Forelimb muscle (tissue), 1 donor: ENCODE data around the gene RAB8B. TPM values are rescaled to one million over a fixed set of nuclear protein-coding genes. Genes with fewer than 3 reads are reported as not detected.

Source experiments
- DNase-seq: peaks from one replicate; pipeline ENCODE4 v3.0.0-alpha.2; 2013; ENCODE audit warnings: low read depth
- polyA plus RNA-seq: library from polyadenylated mRNA; unstranded; fragments of 120-200 nt; gene quantifications from one replicate; pipeline ENCODE4 v1.2.1, GENCODE V29; 2013; ENCODE audit not compliant: insufficient read length

The RAB8B gene
- polyA plus RNA-seq, 1 donor, result 16.8 TPM

- no peak for DNase-seq
Measured at GRCh38 chr15:63274427-63274826, 85.0 kb downstream of the RAB8B start.

- no peak for DNase-seq
Measured at GRCh38 chr15:63276342-63277037, 87.1 kb downstream of the RAB8B start.

DNA sequence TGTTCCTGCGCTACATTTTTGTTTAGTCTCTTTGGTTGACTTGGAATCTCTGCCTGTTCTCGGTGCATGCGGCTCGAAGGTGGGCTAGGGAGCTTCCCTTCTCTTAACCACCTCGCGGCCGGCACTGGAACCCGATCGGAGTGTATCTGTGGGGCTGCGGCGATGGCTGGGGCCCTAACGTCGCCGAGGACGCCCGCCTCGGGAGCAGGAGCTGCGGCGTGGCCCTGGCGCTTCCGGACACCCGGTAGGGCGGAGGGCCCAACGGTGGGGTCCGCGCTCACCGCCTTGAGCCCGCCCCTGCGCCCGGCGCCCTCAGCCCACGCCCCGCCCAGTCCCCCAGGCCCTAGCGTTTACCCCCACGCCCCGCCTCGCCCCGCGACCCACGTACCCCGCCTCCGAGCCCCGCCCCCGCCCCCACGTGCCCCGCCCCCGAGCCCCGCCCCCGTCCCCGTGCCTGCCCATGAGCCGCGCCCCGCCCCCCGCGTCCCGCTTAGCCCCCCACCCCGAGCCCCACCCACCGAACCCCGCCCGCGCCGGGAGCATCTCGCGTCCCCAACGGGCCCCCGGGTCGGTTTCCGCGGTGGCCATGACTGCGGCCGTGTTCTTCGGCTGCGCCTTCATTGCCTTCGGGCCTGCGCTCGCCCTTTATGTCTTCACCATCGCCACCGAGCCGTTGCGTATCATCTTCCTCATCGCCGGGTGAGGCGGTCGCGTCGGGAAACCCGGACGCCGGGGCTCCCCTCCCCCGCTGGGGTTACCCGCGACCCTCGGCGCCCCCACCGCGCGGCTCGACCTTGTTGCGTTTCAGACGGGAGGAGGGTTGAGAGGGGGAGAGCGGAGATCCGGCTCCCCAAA lies 87.9 kb downstream of the RAB8B start, which contains the start of gene APH1B:
APH1B (plus strand) TSS at position 568 of the 855 bp plus-strand sequence; CDS start at position 587, 19 bp downstream.
- DNase-seq, result no peak

GRCh38 chr15:63277893-63278456 lies 88.6 kb downstream of the RAB8B start:
- DNase-seq, result no peak

DNA sequence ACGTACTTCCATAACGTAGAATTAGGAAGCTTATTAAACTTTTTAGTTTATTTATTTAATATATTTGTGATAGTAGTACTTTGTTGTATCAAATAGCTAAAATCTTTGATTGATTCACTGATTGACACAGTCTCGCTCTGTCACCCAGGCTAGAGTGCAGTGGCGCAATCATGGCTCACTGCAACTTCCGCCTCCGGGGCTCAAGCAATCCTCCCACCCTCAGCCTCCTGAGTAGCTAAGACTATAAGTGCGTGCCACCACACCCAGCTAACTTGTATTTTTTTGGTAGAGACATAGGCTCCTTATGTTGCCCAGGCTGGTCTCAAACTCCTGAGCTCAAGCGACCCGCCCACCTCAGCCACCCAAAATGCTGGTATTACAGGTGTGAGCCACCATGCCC lies 93.7 kb downstream of the RAB8B start:
- no peak for DNase-seq

DNA sequence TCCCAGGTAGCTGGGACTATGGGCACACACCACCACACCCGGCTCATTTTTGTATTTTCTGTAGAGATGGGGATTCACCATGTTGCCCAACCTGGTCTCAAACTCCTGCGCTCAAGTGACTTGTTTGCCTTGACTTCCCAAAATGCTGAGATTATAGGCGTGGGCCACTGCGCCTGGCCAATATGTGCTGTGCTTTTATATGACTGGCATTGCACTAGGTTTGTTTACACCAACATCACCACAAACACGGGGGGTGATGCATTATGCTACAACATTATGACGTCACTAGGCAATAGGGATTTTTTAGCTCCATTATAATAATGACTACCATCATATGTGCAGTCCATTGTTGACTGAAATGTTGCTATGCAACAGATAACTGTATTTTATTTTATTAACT lies 94.9 kb downstream of the RAB8B start:
- DNase-seq, result no peak

DNA sequence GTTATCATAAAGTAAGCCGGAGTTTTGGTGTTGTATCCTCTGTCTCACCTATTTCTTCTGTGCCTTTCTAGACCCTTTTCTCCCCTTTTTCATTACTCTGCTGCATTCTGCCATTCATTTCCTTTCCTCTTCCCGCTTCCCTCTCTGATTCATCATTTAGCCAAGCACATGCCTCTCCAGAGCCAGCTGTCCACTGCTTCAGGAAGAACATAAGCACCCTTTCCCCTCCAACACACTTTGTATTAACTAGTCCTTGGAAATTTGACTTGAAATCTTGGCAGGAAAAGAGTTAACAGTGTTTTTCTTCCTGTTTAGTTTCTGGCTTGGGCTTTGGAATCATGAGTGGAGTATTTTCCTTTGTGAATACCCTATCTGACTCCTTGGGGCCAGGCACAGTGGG lies 97.7 kb downstream of the RAB8B start:
- DNase-seq, result no peak

DNA sequence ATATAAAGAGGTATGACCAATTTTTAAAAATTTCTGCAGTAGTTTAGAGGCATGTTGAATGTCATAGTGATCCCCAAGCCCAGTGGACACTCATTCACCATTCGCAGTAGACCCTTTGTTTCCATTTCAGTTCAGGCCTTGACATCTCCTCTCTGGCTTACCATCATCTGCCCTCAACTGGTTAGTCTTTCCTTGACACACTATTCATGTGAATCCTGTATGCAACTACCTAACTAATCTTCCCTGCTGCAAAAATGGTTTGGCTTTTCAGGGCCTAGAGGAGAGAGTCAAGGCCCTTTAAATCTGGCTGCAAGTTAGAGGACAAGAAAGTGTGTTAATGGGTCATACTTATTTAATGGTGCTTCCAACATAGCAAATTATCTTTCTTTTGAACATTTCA lies 98.9 kb downstream of the RAB8B start:
- no peak for DNase-seq

DNA sequence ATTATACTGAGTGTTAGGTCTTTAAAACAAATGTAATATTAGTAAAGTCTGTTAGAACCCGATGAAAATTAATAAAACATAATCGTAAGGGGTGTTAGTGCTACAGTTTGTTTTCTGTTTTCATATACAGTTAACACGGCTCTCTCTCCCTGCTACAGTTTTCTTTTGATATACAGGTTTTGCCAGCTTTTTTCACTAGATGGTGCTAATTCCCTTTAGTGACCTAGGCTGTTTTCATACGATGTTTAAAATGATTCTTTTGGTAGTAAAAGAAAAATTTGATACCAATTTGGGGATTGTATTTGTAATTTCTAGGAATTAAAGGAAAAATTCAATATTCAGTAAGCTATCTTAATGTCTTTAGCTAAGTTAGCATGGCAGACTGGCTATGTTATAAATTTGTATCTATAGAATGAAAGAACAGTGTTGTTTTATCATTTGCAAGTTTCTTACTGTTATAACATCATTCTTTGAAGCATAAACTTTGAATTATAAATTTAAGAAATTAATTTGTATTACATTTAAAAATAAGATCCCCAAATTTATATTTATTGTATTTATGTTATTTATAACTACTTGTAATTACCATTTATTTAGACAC lies 99.5 kb downstream of the RAB8B start:
- DNase-seq, result no peak

GRCh38 chr15:63291507-63291906 lies 102.1 kb downstream of the RAB8B start:
- DNase-seq, result no peak

- no peak for DNase-seq
Measured at GRCh38 chr15:63292241-63292640, 102.8 kb downstream of the RAB8B start.

DNA sequence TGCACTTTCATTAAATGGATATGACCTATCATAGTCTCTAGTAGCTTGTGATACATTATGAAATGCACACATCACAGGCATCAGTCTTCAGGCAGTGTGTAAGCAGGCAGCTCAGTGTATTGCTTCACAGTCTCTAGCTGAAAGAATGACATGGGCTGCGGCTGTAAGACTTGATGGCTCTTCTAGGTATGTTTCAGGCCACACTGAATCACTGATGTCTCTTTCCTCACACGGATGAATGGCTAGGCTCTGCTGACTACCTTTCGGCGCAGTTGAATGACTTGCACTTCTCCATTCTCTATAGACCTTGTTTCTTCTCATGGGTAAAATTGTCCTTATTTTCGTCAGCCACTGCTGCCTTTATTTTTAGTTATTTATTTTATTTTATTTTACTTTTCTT lies 103.4 kb downstream of the RAB8B start:
- DNase-seq, result no peak

- DNase-seq, result no peak
Measured at GRCh38 chr15:63294359-63294758, 105.0 kb downstream of the RAB8B start.

DNA sequence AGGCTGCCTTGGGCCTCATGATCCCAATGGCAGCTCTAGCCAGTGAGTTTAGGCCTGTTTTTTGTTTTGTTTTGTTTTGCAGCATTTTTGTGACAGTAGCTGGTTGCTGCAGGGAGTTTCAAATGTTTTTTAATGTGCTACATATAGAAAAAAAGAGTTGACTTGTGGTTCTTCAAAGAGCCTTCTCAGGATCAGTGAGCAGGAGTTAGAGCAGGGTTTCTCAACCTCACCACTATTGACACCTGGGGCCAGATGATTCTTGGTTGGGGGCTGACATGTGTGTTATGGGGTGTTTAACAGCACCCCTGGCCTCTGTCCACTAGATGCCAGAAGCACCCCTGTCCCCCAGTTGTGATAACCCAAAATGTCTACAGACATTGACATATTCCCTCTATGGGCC lies 105.9 kb downstream of the RAB8B start:
- no peak for DNase-seq

DNA sequence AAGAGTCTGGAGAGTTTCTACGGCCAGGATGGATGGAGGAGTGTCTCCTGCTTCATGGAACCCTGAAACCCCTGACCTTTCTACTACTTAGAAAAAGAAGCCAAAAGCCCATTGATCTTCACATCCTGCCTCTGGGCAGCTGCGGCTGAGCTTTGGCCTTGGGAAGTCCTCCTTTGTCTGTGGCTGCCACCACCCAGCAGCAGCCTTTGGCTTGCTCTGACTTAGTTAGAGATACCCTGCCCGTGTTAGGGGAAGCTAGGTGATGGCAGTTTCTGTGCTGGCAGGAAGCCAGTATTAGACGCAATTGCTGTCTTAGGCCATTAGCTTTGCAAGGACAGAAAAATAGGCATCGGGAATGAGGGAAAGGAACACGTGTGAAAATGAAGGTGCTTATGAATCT lies 106.8 kb downstream of the RAB8B start:
- DNase-seq, result no peak

- DNase-seq, result no peak
Measured at GRCh38 chr15:63299943-63300575, 110.7 kb downstream of the RAB8B start.

DNA sequence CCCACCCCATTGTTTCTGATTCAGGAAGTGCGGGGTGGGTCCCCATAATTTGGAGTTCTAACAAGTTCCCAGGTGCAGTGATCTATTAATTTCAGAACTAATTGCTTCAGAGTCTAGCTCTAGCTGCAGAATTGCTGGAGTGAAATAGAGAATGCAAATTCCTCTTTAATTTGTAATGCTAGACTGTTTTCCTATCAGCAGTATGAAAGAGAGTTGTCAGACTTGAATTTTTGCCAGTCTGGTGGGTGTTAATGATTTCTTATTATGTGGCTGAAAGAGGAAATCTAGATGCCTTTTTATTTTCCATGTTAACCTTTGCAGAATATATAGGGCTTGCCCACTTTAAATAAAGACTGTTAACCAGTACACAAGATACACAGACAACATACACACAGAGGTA lies 111.7 kb downstream of the RAB8B start:
- no peak for DNase-seq

DNA sequence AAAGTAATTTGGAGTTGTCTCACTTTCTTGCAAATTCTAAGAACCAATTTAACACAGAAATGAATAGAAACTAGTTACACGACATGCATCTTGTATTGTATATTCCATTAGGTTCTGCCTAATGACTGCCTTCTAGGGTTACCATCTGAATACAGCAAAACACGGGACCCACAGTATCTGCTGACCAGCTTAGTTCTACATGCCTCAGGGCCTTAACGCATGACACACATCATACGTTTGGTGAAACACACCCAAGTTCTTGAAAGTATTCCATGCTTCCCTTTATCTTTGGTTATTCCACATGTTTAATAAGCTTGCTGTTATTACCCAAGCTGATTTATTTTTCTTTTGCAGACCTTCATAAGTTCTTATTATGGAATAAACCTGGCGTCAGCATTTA lies 115.9 kb downstream of the RAB8B start:
- no peak for DNase-seq

DNA sequence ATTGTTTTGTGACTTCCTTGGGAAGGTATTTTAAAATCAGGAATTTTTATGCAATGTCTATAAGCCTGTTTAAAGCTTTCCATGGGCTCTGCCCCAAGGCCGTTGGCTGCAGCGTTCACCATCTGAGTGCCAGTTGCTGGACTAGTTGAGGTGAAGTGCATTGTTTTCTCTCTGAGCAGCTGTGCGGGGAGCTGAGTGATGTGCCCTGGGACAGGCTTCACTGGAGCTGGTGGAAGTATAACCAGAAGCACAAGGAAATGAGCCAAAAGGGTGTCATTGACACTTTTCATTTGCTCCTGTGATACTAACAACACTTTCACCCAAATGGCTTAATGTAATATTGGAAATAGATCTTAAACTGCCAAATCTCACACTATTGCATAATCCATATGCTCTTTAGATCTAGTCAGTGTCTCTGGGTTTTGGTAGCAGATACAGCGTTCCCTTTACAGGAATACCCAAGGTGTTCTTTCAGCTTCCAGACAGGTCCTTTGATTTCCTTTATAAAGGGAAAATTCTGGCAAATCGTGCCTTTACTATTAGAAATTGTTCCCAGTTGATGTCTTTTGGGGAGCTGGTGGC lies 117.2 kb downstream of the RAB8B start:
- no peak for DNase-seq

- DNase-seq, result no peak
Measured at GRCh38 chr15:63308491-63308890, 119.1 kb downstream of the RAB8B start.

- DNase-seq, result no peak
Measured at GRCh38 chr15:63308947-63309346, 119.5 kb downstream of the RAB8B start.

GRCh38 chr15:63310646-63311045 lies 121.2 kb downstream of the RAB8B start:
- DNase-seq, result no peak
